OCI-LY7 (cell line): ENCODE results near the gene SLC25A44.

Source experiments
- EZH2phosphoT487 ChIP-seq: fragments of 200-600 bp; sonication (generic); IDR thresholded peaks from 2 replicates; pipeline ENCODE4 v1.6.1; 2018; ENCODE audit warnings: low read depth, borderline replicate concordance, mild to moderate bottlenecking, mixed run types, antibody characterized with exemption, low read length, moderate library complexity, mixed read lengths
- TF ChIP-seq, protein P1 (sequence below): fragments of 200-600 bp; sonication (generic); conservative IDR thresholded peaks from 2 replicates; pipeline ENCODE4 v1.5.1; 2014; ENCODE audit warnings: mild to moderate bottlenecking, antibody characterized with exemption, low read length, moderate library complexity, mixed read lengths

DNA sequence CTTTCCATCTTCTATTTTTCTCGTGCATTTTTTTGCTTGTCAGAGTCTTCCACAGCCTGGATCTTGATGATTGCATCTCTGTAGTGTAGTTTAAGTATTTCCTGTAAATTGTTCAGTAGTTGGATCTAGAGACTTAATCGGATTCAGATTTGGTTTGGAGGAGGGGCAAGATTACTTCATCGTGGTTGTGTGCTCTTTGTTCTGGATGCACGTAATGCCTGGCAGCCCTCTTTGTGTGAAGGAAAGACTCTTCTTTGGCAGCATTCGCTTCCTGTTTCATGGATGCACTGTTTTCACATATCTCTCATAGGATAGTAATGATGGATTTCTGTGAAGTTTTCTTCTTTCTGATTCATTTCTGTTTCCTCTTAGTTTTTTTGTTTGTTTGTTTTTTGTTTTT lies 26.4 kb upstream of the SLC25A44 start:
- TF ChIP-seq, protein P1, sequence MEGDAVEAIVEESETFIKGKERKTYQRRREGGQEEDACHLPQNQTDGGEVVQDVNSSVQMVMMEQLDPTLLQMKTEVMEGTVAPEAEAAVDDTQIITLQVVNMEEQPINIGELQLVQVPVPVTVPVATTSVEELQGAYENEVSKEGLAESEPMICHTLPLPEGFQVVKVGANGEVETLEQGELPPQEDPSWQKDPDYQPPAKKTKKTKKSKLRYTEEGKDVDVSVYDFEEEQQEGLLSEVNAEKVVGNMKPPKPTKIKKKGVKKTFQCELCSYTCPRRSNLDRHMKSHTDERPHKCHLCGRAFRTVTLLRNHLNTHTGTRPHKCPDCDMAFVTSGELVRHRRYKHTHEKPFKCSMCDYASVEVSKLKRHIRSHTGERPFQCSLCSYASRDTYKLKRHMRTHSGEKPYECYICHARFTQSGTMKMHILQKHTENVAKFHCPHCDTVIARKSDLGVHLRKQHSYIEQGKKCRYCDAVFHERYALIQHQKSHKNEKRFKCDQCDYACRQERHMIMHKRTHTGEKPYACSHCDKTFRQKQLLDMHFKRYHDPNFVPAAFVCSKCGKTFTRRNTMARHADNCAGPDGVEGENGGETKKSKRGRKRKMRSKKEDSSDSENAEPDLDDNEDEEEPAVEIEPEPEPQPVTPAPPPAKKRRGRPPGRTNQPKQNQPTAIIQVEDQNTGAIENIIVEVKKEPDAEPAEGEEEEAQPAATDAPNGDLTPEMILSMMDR, result no peak
- no peak for TF ChIP-seq EZH2phosphoT487
